GM21723 (cell line): Measurements from ENCODE around the gene GPC3.
"Not testable (repeated sequence)": the region's sequence is repeated elsewhere in the genome, so short reads cannot be mapped to it uniquely, and the experiment has no call there.

ENCODE experiments used
- ATAC-seq: cut with Tn5 transposase; IDR thresholded peaks from one replicate; pipeline ENCODE4 v1.9.1; 2021; ENCODE audit warnings: mild to moderate bottlenecking, moderate library complexity; ENCODE audit not compliant: unreplicated experiment

The GPC3 gene

GRCh38 chrX:133985164-133985966 is at the start of gene GPC3:
Gene GPC3, minus strand, starts transcription at chrX:133985594.
- no peak for ATAC-seq

- no peak for ATAC-seq
Measured at GRCh38 chrX:134032441-134032840, 47.0 kb upstream of the GPC3 start.

GRCh38 chrX:134026565-134027311 is 41.3 kb upstream of the GPC3 start:
- no peak for ATAC-seq

GRCh38 chrX:134025986-134026545 is 40.7 kb upstream of the GPC3 start:
- no peak for ATAC-seq

- ATAC-seq, result no peak
Measured at GRCh38 chrX:134024686-134025377, 39.4 kb upstream of the GPC3 start.

- no peak for ATAC-seq
Measured at GRCh38 chrX:134023851-134024281, 38.5 kb upstream of the GPC3 start.

- no peak for ATAC-seq
Measured at GRCh38 chrX:134020910-134021309, 35.5 kb upstream of the GPC3 start.

GRCh38 chrX:134019567-134020206 is 34.3 kb upstream of the GPC3 start:
- no peak for ATAC-seq

- ATAC-seq, result not testable (repeated sequence)
Measured at GRCh38 chrX:134016309-134016708, 30.9 kb upstream of the GPC3 start.

GRCh38 chrX:134015510-134015909 is 30.1 kb upstream of the GPC3 start:
- ATAC-seq, result not testable (repeated sequence)

- ATAC-seq, result no peak
Measured at GRCh38 chrX:134013524-134013923, 28.1 kb upstream of the GPC3 start.

GRCh38 chrX:134013092-134013497 is 27.7 kb upstream of the GPC3 start:
- ATAC-seq, result no peak

- ATAC-seq, result no peak
Measured at GRCh38 chrX:134010690-134011089, 25.3 kb upstream of the GPC3 start.

- no peak for ATAC-seq
Measured at GRCh38 chrX:134007716-134008115, 22.3 kb upstream of the GPC3 start.

- no peak for ATAC-seq
Measured at GRCh38 chrX:134006484-134007161, 21.2 kb upstream of the GPC3 start.

- no peak for ATAC-seq
Measured at GRCh38 chrX:134004084-134004483, 18.7 kb upstream of the GPC3 start.

- ATAC-seq, result no peak
Measured at GRCh38 chrX:134002921-134003615, 17.7 kb upstream of the GPC3 start.

GRCh38 chrX:134000260-134001245 is 15.2 kb upstream of the GPC3 start:
- no peak for ATAC-seq
